WERI-Rb-1 (cell line): ENCODE results near the gene ENDOG.

Experiments used
- DNase-seq: peaks from one replicate; pipeline ENCODE4 v3.0.0-alpha.2; 2020
- H3K27ac ChIP-seq: fragments of 250-450 bp; sonication (Bioruptor Pico); 2 replicates; pipeline ENCODE4 v1.5.1; 2020; ENCODE audit warnings: mild to moderate bottlenecking, moderate library complexity
- H3K27me3 ChIP-seq: fragments of 250-450 bp; sonication (Bioruptor Pico); 2 replicates; pipeline ENCODE4 v1.5.1; 2021; ENCODE audit warnings: mild to moderate bottlenecking, low read depth, moderate library complexity; ENCODE audit not compliant: insufficient read depth, severe bottlenecking
- H3K36me3 ChIP-seq: fragments of 250-450 bp; sonication (Bioruptor Pico); 2 replicates; pipeline ENCODE4 v1.5.1; 2020; ENCODE audit warnings: mild to moderate bottlenecking, moderate library complexity
- H3K4me3 ChIP-seq: 2 replicates; pipeline ENCODE4 v1.5.1; 2011; ENCODE audit warnings: low read depth, mild to moderate bottlenecking, control low read depth, low read length
- H3K9me3 ChIP-seq: fragments of 250-450 bp; sonication (Bioruptor Pico); 2 replicates; pipeline ENCODE4 v1.5.1; 2021; ENCODE audit warnings: mild to moderate bottlenecking, moderate library complexity; ENCODE audit not compliant: severe bottlenecking
- TF ChIP-seq, protein P1 (sequence below): IDR thresholded peaks from 2 replicates; pipeline ENCODE4 v1.5.1; 2011; ENCODE audit warnings: low read depth, mild to moderate bottlenecking, control low read depth, inconsistent platforms, low read length

Gene ENDOG

DNA sequence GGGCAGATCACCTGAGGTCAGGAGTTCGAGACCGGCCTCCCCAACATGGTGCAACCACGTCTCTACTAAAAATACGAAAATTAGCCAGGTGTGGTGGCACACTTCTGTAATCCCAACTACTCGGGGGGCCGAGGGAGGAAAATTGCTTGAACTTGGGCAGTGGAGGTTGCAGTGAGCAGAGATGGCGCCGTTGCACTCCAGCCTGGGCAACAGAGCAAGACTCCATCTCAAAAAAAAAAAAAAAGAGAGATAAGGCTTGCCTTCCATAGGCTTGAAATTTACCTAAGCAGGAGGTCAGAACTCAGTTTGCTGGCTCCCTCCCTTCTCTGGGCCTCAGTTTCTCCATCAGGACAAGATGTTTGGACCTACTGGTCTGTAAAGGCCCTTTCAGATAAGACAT is 10.0 kb downstream of the ENDOG start:
- Histone ChIP-seq H3K4me3 (no peak overlapping the region), H3K9me3 (no peaks in the 10 kb centered on the region), H3K36me3 (peaks cover 61% of the 10 kb centered on the region), H3K27ac (no peak overlapping the region), H3K27me3 (no peaks in the 10 kb centered on the region)
- TF ChIP-seq, protein P1, sequence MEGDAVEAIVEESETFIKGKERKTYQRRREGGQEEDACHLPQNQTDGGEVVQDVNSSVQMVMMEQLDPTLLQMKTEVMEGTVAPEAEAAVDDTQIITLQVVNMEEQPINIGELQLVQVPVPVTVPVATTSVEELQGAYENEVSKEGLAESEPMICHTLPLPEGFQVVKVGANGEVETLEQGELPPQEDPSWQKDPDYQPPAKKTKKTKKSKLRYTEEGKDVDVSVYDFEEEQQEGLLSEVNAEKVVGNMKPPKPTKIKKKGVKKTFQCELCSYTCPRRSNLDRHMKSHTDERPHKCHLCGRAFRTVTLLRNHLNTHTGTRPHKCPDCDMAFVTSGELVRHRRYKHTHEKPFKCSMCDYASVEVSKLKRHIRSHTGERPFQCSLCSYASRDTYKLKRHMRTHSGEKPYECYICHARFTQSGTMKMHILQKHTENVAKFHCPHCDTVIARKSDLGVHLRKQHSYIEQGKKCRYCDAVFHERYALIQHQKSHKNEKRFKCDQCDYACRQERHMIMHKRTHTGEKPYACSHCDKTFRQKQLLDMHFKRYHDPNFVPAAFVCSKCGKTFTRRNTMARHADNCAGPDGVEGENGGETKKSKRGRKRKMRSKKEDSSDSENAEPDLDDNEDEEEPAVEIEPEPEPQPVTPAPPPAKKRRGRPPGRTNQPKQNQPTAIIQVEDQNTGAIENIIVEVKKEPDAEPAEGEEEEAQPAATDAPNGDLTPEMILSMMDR: no peak
- no peak for DNase-seq

DNA sequence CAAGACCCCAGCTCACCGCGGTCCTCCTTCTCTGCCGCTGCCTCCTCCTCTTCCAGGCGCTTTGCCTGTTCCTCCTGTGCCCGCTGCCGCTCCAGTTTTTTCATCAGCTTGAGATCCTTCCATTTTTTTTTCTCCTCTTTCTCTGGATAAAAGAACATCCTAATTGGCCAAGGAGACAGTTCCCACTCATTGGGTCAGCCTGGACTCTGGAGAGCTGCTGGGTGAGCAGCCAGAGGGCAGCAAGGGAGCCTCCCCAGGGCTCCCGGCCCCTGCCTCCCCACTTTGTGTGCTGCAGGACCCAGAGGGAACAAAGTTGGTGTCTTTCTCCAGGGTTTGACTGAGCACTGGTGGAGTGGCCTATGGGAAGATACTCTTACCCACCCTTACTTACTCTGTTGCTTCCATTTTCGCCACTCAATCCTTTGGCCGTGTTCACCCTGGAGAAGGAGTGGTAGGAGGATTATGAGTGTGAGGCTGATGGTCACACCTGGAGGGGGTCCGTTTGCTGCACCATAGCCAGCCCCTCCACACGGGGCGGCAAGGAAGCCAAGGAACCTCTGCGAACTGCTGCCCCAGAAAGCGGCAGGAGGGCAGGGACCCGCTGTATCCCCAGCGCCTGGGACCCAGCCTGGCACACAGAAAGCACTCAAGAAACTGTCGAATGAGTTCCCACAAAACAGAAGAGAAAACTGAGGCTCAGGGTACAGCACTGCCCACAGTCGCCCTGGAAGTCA is 10.6 kb downstream of the ENDOG start:
- Histone ChIP-seq H3K4me3 (peak overlapping the region; percentile 89), H3K27ac (peak overlapping the region; percentile 75), H3K27me3 (no peaks in the 10 kb centered on the region), H3K9me3 (no peaks in the 10 kb centered on the region), H3K36me3 (peaks cover 59% of the 10 kb centered on the region)
- TF ChIP-seq, protein P1: no peak
- DNase-seq: no peak

DNA sequence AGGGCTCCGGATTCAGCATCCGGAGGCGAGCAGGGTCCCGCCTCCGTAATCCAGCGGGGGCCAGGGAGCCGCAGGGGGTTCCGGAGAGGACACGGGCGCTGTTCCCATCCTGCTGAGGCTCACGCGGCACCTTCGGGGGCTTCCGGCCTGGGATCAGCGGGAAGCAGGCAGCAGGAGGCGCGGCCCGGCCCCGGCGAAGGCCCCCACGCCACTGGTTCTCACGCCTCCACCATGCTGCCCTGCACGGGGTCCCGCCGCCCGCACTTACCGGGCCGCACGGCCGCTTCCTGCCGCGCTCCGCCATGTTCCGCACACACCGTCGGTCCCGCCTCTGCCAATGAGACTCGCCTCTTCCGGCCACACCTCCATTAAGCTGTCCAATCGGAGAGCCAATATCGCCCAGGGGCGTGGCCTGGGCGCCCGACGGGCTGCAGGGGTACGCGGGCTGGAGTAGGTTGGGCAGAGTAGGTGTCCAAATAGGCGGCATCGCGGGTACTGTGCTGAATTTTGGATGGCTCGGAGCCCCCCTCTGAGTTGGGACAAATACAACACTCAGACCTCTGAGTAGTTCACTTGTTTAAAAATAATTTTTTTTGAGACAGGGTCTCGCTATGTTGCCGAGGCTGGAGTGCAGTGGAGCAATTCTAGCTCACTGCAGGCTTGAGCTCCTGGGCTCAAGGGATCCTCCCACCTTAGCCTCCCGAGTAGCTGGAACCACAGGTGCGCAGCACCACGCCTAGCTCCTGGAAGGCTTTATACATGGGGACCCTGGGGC is 11.4 kb downstream of the ENDOG start, which contains the start of gene SPOUT1:
Gene SPOUT1, minus strand, starts transcription at position 318 of the 775 bp plus-strand sequence. Its CDS starts 14 bp downstream, at position 304.
- H3K27me3 ChIP-seq: no peaks in the 10 kb centered on the region
- peaks cover 52% of the 10 kb centered on the region for H3K36me3 ChIP-seq
- DNase-seq: peak; percentile 98
- TF ChIP-seq, protein P1: no peak
- H3K4me3 ChIP-seq: peak within 1 kb of the TSS; percentile 89
- peak within 1 kb of the TSS; percentile 75 for H3K27ac ChIP-seq
- H3K9me3 ChIP-seq: no peaks in the 10 kb centered on the region

DNA sequence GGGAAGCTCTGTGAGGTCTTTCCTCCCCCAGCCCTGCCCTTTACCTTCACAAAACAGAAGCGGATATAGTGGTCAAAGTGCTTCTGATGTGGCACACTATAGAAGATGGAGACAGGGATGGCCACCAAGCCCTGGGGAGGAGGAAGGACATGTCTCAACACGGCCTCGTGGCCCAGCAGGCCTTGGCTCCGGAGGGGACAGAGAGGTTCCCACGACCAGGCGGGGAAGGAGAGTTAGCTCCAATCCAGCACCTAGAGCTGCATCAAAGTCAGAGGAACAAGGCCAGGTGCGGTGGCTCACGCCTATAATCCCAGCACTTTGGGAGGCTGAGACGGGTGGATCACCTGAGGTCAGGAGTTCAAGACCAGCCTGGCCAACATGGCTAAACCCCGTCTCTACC is 15.4 kb downstream of the ENDOG start:
- TF ChIP-seq, protein P1: no peak
- H3K27me3 ChIP-seq: no peaks in the 10 kb centered on the region
- DNase-seq: no peak
- peaks cover 23% of the 10 kb centered on the region for H3K36me3 ChIP-seq
- H3K27ac ChIP-seq: peak overlapping the region; percentile 6; the same call in 1 of the 2 replicates
- H3K9me3 ChIP-seq: no peaks in the 10 kb centered on the region
- H3K4me3 ChIP-seq: no peak overlapping the region

DNA sequence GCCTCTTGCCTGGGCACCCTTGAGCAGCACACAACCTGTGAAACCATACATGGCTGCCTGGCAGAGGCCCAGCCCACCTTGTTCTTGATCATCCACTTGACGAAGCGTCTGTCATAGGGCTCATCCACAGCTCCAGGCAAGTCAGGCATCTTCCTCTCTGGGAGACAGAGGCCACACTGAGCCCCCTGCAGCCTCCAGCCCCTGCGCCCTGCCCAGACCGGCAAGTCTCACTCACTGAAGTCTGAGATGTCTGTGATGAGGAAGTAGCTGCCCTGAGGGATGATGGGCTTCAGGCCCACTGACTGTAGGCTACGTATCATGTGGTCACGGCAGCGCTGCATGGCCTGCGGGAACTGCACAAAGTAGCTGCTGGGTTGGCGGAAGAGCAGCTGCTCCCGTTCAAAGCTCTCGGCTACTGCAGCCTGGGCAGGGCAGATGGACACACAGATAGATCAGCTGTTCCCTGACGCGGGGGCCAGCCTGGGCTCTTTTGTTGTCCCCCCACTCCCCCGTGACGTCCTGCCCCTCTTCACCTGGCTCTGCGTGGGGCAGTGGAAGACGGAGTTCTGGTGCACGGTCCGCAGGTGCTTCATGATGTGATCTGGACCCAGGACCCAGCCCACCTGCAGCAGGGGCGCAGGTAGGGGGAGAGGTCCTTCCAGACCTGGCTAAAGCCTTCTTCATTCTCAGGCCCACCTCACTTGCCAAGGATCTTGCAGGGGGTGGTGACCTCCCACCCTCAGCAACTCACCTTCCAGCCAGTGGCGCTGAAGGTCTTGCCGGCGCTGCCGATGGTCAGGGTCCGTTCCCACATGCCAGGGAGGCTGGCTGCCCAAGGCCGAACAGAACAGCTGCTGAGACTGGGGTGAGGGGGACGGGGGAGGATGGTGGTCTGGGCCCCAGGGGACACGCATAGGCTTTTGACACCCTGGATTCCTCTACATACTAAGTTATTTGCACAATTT is 17.2 kb downstream of the ENDOG start:
- TF ChIP-seq, protein P1: no peak
- H3K9me3 ChIP-seq: no peaks in the 10 kb centered on the region
- H3K27me3 ChIP-seq: no peaks in the 10 kb centered on the region
- H3K4me3 ChIP-seq: no peak overlapping the region
- H3K36me3 ChIP-seq: peaks cover 28% of the 10 kb centered on the region
- DNase-seq: no peak
- no peak overlapping the region for H3K27ac ChIP-seq
